ENCODE measurements around the gene DDC. TPM values are rescaled to one million over a fixed set of nuclear protein-coding genes. Genes with fewer than 3 reads are reported as not detected.

Gene DDC
- total RNA-seq, 4 donors from 2014 or later = 16.1 to 71.3 (median 42.5) TPM

DNA sequence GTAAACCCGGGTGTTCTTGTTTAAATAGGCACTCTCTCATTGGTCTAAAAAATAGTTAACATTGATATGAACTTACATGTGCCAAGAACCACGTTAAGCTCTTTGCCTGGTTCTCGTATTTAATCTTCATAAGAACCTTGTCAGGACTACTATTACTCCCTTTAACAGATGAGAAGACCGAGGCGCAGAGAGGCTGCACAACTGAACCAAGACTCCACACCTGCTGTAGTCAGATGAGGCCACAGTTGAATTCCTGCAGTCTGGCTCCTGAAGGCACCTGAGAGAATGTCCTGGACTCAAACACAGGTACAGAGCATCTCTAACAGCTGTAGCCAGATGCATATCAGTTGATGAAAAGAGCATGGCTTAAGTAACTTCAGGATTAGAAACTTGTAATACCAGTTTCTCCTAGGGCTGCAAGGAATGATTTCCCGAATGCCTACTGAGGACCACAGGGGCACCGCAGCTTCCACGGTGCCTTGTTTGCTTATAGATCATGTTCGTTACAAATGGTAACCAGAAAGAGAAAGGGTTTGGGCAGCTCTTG, 9.5 kb downstream of the DDC start:
- TF ChIP-seq POLR2A (IDR thresholded peaks at IDR 0.05) (no peak), EP300 (IDR thresholded peaks at IDR 0.05; ENCODE audit: low read depth) (no peak), POLR2AphosphoS5 (IDR thresholded peaks at IDR 0.05) (no peak)
- TF ChIP-seq, protein P1, sequence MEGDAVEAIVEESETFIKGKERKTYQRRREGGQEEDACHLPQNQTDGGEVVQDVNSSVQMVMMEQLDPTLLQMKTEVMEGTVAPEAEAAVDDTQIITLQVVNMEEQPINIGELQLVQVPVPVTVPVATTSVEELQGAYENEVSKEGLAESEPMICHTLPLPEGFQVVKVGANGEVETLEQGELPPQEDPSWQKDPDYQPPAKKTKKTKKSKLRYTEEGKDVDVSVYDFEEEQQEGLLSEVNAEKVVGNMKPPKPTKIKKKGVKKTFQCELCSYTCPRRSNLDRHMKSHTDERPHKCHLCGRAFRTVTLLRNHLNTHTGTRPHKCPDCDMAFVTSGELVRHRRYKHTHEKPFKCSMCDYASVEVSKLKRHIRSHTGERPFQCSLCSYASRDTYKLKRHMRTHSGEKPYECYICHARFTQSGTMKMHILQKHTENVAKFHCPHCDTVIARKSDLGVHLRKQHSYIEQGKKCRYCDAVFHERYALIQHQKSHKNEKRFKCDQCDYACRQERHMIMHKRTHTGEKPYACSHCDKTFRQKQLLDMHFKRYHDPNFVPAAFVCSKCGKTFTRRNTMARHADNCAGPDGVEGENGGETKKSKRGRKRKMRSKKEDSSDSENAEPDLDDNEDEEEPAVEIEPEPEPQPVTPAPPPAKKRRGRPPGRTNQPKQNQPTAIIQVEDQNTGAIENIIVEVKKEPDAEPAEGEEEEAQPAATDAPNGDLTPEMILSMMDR (IDR thresholded peaks at IDR 0.05) = no peak
- 84 to 85% methylated on average over 9 of the region's 9 CpGs for WGBS, 2 donors (ENCODE audit: low coverage in 1 of 2)

GRCh38 chr7:50554431-50555322, 10.5 kb downstream of the DDC start:
- Histone ChIP-seq H3K4me3 (no peak overlapping the region), H3K27me3 (no peaks in the 10 kb centered on the region), H3K4me1 (peaks cover 0 to 19% (median 0%) of the 10 kb centered on the region in 4 donors), H3K27ac (no peak overlapping the region), H3K36me3 (no peaks in the 10 kb centered on the region), H3K9me3 (no peaks in the 10 kb centered on the region)
- no peak for TF ChIP-seq POLR2AphosphoS5 (IDR thresholded peaks at IDR 0.05)
- intact Hi-C loops (cut with DNase I; ENCODE audit: low total_unique reads) (no loop called here), in situ Hi-C loops (cut with MboI; ENCODE audit: low pct_ligation_motif_present in 1 of 4, low pct_unique_long_range_greater_than_20kb in 1 of 4, low sequenced_read_pairs in 3 of 4) (no loop called here)
- WGBS, 2 donors (ENCODE audit: low coverage in 1 of 2) = 87 to 88% methylated on average over 2 to 14 of the region's 14 CpGs
- DNase-seq = no peak

More for the DNA sequence above, 9.5 kb downstream of the DDC start:
- peak overlapping the region in 1 of 4 donors; percentile 72 for H3K27ac ChIP-seq
- no peak overlapping the region for H3K4me3 ChIP-seq
- peaks cover 0 to 19% (median 0%) of the 10 kb centered on the region in 4 donors for H3K4me1 ChIP-seq
- in situ Hi-C loops (cut with MboI; ENCODE audit: low pct_ligation_motif_present in 1 of 4, low pct_unique_long_range_greater_than_20kb in 1 of 4, low sequenced_read_pairs in 3 of 4) = no loop called here
- DNase-seq = no peak
- no peaks in the 10 kb centered on the region for H3K36me3 ChIP-seq
- intact Hi-C loops (cut with DNase I; ENCODE audit: low total_unique reads) = no loop called here
- no peaks in the 10 kb centered on the region for H3K9me3 ChIP-seq
- no peaks in the 10 kb centered on the region for H3K27me3 ChIP-seq

DNA sequence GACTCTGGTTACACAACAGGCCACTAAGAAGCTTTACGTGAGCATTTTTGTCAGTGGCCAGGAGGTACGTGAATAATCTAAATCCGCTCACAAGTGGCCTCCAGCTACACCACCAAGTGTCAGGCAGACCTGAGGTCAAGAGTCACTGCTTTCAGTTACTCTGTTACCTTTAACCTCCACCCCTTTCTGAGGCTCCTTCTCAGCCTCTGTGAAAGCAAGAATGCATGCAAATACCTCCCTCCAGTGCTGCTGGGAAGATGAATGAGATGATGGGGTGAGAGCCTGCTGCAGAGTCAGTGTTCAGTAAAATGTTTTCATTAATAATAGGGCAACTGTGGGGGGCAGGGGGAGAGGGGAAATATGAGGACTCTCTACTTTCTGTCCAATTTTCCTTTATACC, 11.2 kb downstream of the DDC start:
- no peak overlapping the region for H3K27ac ChIP-seq
- no peaks in the 10 kb centered on the region for H3K9me3 ChIP-seq
- in situ Hi-C loops (cut with MboI; ENCODE audit: low pct_ligation_motif_present in 1 of 4, low pct_unique_long_range_greater_than_20kb in 1 of 4, low sequenced_read_pairs in 3 of 4) = no loop called here
- TF ChIP-seq EP300 (IDR thresholded peaks at IDR 0.05; ENCODE audit: low read depth) (no peak), POLR2AphosphoS5 (IDR thresholded peaks at IDR 0.05) (no peak), POLR2A (IDR thresholded peaks at IDR 0.05) (no peak)
- TF ChIP-seq, protein P1 (IDR thresholded peaks at IDR 0.05) = no peak
- no peak for DNase-seq
- no peaks in the 10 kb centered on the region for H3K36me3 ChIP-seq
- peaks cover 0 to 19% (median 0%) of the 10 kb centered on the region in 4 donors for H3K4me1 ChIP-seq
- 45 to 56% methylated on average over 3 of the region's 3 CpGs for WGBS, 2 donors (ENCODE audit: low coverage in 1 of 2)
- no peak overlapping the region for H3K4me3 ChIP-seq
- H3K27me3 ChIP-seq = no peaks in the 10 kb centered on the region
- intact Hi-C loops (cut with DNase I; ENCODE audit: low total_unique reads) = no loop called here

DNA sequence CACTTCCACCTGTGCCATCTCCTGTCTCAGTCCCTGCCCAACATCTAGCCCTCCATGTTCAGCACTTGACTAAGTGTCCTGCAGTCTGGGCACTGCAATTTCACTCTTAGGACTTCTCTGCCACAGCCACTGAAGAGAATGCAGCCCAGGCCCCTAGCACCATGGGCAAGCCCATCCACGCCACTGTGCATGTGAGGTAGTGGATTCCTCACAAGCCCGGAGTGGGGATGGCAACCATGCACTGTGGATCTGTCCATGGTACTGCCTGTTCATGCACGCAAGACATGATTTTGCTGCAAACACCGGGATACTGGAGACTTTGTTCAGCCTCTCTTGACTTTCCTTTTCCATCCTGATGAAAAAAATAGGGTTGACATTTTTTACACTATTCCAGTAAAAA, 12.3 kb downstream of the DDC start:
- WGBS, 2 donors (ENCODE audit: low coverage in 1 of 2) = 51% methylated on average over 4 of the region's 4 CpGs; no CpG with 5 or more reads in 1 of the 2 donors
- H3K27ac ChIP-seq = no peak overlapping the region
- intact Hi-C loops (cut with DNase I; ENCODE audit: low total_unique reads) = no loop called here
- TF ChIP-seq, protein P1 (IDR thresholded peaks at IDR 0.05) = no peak
- TF ChIP-seq POLR2A (IDR thresholded peaks at IDR 0.05) = no peak
- no peak for TF ChIP-seq EP300 (IDR thresholded peaks at IDR 0.05; ENCODE audit: low read depth)
- no peak for TF ChIP-seq POLR2AphosphoS5 (IDR thresholded peaks at IDR 0.05)
- DNase-seq = no peak
- in situ Hi-C loops (cut with MboI; ENCODE audit: low pct_ligation_motif_present in 1 of 4, low pct_unique_long_range_greater_than_20kb in 1 of 4, low sequenced_read_pairs in 3 of 4) = no loop called here
- no peaks in the 10 kb centered on the region for H3K27me3 ChIP-seq
- peaks cover 0 to 19% (median 0%) of the 10 kb centered on the region in 4 donors for H3K4me1 ChIP-seq
- no peaks in the 10 kb centered on the region for H3K36me3 ChIP-seq
- no peaks in the 10 kb centered on the region for H3K9me3 ChIP-seq
- no peak overlapping the region for H3K4me3 ChIP-seq
